AG10803 (cell line): ENCODE measurements around the gene INPP4A.

Experiments
- DNase-seq: peaks from one replicate; pipeline ENCODE4 v3.0.0; 2010; ENCODE audit warnings: low read depth
- H3K4me3 ChIP-seq: 2 replicates; pipeline ENCODE4 v1.5.1; 2011; ENCODE audit warnings: mild to moderate bottlenecking, low read length, control low read depth
- CTCF ChIP-seq: conservative IDR thresholded peaks from 2 replicates; pipeline ENCODE4 v1.5.1; 2011; ENCODE audit warnings: mild to moderate bottlenecking, low read length, control low read depth, inconsistent platforms

The INPP4A gene

DNA sequence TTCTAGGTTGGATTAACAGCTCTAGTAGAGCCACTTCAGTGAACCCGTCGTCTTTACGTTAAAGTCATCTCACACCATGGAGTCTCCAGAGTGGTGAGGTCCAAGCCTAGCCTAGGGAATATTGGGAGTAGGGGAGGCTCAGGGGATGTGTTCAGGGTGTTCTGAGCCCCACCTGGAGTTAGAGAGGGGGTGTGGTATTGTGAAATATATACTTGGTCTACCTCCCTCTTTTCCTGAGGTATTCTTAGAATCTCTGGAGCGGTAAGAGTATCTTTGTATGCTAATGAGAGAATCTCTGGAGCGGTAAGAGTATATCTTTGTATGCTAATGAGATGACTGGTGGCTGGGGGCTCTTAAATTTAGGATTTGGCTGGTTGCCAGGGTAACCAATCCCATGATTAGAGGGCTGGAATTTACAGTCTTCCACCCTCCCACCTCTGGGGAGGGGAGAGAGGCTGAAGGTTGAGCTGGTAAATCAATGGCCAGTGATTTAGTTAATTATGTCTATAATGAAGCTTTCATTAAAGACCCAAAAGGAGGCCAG is 69.5 kb downstream of the INPP4A start:
- no peak overlapping the region for H3K4me3 ChIP-seq
- no peak for DNase-seq
- no peak for TF ChIP-seq CTCF

GRCh38 chr2:98514879-98515249 is 70.2 kb downstream of the INPP4A start:
- TF ChIP-seq CTCF: no peak
- no peak overlapping the region for H3K4me3 ChIP-seq
- no peak for DNase-seq

DNA sequence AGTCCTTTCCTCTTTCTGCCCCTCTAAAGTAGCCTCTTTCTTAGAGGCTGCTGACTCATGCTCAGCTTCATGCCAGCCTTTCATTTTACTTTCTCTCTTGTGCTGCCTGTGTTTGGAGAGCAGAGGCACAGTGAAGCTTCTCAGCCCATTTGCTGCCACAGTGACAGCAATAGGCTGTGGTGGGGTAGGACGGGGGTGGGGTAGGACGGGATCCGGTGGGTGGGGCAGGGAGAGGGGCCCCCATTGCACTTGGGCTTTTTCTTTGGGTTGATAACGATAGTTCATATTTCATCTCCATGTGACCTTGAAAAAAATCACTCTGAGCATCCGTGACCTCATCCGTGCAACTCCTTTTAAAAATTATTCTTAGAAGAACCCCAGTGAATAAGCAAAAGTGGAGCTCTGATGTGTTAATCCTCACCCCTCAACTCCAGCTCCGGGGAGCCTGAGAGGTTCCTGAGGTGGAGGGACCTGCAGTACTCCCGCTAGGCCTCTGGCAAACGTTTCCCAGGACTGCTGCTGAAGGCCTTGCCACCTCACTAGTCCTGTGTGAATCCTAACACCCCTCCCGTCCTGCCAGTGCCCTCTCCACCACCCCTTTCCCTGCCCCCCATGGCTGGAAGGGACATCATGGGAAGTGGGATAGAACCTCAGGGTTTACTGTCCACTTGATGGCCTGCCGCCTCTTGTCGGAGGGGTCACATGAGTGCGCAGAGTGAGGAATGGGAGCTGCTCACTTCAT is 70.8 kb downstream of the INPP4A start:
- TF ChIP-seq CTCF: no peak
- peak; percentile 40 for DNase-seq

DNA sequence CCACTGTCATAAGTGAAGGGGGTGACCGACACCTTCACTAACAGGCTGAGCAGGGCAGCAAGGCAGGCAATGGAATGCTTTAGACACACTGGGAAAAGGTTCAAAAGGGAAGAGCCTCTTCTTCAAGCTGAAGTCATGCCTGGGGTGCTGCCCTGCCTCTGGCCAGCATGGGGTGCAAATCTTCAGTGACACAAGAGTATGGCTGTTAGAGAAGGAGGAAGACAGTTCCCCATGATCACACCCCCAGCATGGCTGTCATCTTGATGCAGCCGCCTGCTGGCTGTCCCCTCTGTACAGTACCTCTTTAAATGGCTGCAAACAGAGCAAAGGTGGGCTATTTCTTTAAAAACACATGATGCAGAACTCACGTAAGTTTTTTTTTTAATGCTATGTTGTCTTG is 71.9 kb downstream of the INPP4A start:
- no peak overlapping the region for H3K4me3 ChIP-seq
- no peak for DNase-seq
- no peak for TF ChIP-seq CTCF

More for the DNA sequence above, 70.8 kb downstream of the INPP4A start:
- no peak overlapping the region for H3K4me3 ChIP-seq

DNA sequence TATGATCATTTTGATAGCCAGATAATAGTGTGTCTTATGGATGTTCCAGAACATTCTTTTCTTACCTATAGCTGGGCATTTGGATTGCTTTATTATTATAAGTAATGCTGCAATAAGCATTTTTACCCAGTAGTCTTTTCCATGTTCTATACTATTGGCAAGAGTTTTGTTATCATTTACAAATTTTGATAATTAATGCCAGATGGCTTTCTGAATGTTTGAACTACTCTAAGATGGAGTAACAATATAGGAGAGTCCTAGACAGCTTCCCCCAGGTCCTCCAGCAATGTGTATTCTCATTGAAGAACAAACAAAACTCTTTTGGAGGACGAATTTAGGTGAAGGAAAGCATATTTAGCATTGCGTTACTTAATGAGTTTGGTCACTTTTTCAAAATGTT is 73.0 kb downstream of the INPP4A start:
- no peak overlapping the region for H3K4me3 ChIP-seq
- DNase-seq: peak; percentile 25
- no peak for TF ChIP-seq CTCF

DNA sequence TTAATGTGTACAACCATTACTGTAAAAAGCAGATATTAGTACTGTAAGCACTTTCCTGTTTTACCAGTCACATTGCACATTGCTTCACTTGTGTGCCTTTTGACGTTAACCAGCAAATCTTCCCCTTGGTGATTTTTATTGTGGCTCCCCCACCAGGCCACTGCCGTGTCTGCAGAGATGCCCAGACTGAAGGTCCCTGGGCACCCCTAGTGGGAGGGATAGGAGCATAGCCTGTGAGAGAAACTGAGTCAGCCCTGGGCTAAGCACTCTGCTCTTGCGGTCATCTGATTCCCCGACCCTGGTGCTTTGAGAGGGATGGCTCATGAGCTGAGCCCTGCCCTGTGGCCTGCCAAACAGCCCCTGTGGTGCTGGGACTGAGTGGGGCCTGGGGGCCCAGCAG is 73.4 kb downstream of the INPP4A start:
- DNase-seq: no peak
- TF ChIP-seq CTCF: peak; percentile 25; the same call in 1 of the 2 replicates
- H3K4me3 ChIP-seq: no peak overlapping the region

- H3K4me3 ChIP-seq: no peak overlapping the region
- DNase-seq: no peak
- TF ChIP-seq CTCF: no peak
These were observed 74.5 kb downstream of the INPP4A start for GRCh38 chr2:98519156-98519555.
